COLO668 (cell line): ENCODE measurements around the gene CLPSL2.
"Not testable (repeated sequence)": the region's sequence is repeated elsewhere in the genome, so short reads cannot be mapped to it uniquely, and the experiment has no call there.

Experiments used
- DNase-seq: peaks from one replicate; lab custom pipeline; 2025; ENCODE audit not compliant: unreplicated experiment; lab: John Stamatoyannopoulos, UW

CLPSL2 gene

DNA sequence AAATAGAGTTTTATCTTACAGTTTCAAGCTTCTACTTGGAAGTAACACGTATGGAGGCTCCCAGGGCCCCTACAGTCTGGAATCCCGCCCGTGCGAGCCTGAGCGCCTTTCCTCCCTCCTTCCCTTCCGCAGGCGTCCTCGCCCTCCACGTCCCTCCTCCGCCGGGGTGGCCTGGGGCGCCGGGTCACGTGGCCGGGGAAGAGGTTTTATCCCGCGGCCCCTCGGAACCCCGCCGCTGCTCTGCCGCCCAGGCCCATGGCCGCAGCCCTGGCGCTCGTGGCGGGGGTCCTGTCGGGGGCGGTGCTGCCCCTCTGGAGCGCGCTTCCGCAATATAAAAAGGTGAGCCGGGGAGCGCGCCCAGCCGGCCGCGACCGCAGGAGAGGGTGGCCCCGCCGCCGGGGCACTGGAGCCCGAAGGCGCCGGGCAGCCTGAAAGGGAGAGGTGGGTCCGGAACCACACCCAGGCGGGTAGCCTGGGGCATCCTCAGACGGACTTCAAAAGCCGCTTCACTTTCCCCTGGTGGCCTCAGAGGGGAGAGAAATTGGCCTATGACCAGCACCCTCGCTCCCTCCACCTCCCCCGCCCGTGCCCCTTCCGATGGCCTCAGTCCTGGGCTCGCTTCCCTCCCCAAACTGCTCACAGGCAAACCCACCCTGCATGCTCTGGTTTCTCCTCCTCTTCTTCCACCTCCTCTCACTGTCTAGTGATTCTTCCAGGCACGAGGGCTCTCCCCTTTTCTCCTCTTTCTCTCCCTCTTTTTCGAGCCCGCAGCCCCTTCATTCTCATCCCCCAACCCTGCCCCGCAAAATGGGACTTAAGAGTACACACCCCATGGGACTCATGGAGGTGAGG lies at the start of gene CLPSL2:
Gene CLPSL2, plus strand, starts transcription at position 235 of the 852 bp plus-strand sequence. Its CDS starts 21 bp downstream, at position 256.
- peak; percentile 58 for DNase-seq

DNA sequence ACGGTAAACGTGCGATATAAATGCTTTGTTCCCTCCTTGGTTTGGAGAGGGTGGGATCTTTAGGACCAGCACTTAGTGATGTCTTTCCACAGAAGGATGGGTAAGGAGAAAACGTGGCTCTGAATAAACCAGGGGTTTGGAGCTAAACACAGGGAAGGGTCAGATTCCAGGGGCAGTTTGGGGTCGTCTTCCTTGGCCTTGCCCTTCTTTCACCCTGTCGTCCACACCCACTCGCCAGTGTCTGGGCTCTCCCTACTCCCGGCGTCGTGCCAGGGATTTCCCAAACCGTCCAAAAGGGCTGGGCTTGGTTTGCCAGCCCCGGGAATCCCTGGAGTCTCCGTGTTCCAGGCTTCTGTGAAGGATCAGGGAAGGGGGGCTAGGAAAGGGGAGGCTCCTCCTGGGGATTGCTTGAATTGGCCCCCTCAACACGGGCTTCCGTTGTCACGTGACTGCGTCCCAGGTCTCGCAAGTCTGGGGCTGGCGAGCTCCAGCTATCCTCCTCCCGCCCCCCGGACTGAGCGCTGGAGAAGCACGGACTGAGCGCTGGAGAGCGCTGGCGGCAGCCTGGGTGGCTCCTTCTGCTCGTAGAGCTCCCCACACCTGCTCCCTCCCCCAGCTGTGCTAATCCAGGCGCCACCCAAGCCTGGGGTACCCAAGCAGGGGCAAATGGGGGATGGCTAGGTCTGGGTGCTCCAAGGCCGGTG lies 49.0 kb upstream of the CLPSL2 start:
- DNase-seq = peak; percentile 76

DNA sequence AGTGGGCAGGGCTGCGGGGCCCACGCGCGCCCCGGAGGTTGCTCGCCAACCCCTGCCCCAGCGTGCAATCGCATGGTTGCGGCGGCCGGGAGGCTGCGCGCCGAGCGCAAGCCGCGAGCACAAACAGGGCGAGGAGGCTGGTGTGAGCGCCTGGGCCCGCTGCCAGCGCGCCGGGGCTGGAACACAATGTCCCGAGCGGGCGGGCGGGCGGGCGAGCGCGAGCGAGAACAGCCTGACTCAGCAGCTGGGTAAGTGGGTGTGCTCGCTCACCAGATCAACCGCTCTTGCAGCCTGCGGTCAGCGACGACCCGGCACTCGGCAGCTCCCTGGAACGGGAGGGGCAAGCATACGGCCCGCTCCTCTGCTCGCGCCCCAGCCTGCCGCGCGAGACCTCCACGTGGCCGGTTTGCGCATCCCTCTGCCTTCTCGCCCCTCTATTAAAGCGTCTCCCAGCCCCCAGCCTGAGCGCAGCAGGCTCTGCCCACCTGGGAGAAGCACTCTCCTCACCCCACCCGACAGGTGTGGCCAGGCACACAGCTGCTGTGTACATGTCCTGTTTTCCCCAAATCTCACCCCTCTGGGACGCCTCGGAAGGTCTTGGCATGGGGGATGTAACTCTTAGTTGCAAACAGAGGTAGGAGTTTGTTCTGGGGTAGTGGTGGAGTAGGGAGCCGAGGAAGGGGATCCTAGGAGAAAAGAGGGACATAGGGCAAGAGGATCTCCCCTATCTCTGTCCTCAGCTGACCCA lies 48.3 kb upstream of the CLPSL2 start:
- peak; percentile 89 for DNase-seq

GRCh38 chr6:35728683-35729678 lies 47.4 kb upstream of the CLPSL2 start:
- DNase-seq = peak; percentile 58

GRCh38 chr6:35729722-35730121 lies 46.7 kb upstream of the CLPSL2 start:
- no peak for DNase-seq

- no peak for DNase-seq
Observed at GRCh38 chr6:35730745-35731413, 45.5 kb upstream of the CLPSL2 start.

- peak; percentile 83 for DNase-seq
Observed at GRCh38 chr6:35731414-35731735, 45.0 kb upstream of the CLPSL2 start.

- peak; percentile 87 for DNase-seq
Observed at GRCh38 chr6:35731736-35732532, 44.5 kb upstream of the CLPSL2 start.

DNA sequence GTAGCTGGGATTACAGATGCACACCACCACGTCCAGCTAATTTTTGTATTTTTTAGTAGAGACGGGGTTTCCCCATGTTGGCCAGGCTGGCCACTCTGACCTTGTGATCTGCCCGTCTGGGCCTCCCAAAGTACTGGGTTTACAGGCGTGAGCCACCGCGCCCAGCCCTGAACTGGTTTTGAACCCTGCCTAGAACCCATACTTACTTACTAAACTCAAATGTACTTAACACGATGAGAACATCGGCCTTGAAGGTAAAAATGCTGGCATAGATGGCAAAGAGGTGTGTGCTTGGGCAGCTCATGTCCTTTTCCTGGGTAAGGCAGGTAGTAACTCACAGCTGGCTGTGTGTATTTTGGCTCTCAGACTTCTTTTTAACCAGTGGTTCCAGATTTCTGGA lies 42.8 kb upstream of the CLPSL2 start:
- no peak for DNase-seq

- not testable (repeated sequence) for DNase-seq
Observed at GRCh38 chr6:35734319-35734718, 42.1 kb upstream of the CLPSL2 start.

DNA sequence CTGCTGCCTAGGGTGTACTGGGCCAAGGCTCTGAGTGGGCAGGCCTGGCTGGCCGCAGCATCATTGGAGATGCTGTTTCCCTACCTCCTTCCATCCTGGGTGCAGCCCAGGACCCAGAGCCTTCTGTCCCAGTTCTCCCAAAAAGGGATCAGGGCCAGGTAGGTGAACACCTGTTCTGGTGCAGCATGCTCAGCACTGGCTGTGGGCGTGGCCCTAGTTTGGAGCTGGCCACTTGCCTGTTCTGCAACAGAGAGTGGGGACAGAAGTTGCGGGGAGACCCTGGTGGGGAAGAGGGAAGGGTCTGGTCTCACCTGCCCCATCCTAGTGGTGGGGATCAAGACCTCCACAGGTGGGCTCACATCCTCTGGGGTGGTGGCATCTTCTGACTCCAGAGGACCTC lies 40.9 kb upstream of the CLPSL2 start:
- DNase-seq = no peak

DNA sequence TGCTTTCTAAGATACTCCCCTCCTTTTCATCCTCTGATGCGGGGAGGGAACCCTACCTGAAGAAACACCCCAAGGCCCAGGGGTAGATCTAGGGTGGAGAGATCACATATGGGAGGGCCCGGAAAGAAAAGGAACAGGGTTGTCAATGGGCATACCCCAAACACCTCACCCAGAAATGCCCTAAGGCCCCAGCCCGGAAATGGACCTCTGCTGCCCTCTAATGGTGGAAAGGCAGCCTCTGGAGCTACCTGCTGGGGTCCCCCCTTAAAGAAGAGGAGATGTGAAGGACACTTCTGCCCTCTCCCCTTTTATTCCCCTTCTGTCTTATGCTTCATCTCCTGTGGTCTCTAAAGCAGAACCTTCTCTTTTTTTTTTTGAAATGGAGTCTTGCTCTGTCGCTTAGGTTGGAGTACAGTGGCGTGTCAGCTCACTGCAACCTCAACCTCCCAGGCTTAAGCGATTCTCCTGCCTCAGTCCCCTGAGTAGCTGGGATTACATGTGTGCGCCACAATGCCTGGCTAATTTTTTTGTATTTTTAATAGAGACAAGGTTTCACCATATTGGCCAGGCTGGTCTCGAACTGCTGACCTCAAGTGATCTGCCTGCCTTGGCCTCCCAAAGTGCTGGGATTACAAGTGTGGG lies 40.0 kb upstream of the CLPSL2 start:
- DNase-seq = peak; percentile 65

GRCh38 chr6:35736982-35737412 lies 39.4 kb upstream of the CLPSL2 start, which contains the start of gene ARMC12:
Gene ARMC12 (plus strand): TSS chr6:35737032. CDS start chr6:35737109, 77 bp downstream.
- no peak for DNase-seq

GRCh38 chr6:35737413-35738211 lies 38.8 kb upstream of the CLPSL2 start:
- no peak for DNase-seq

- no peak for DNase-seq
Observed at GRCh38 chr6:35739645-35740524, 36.5 kb upstream of the CLPSL2 start.

GRCh38 chr6:35742842-35743241 lies 33.6 kb upstream of the CLPSL2 start:
- DNase-seq = no peak

GRCh38 chr6:35745509-35745908 lies 30.9 kb upstream of the CLPSL2 start:
- DNase-seq = no peak
